Measurements from ENCODE around the gene NUP42.
"Not testable (repeated sequence)": the region's sequence is repeated elsewhere in the genome, so short reads cannot be mapped to it uniquely, and the experiment has no call there.

The NUP42 gene, protein sequence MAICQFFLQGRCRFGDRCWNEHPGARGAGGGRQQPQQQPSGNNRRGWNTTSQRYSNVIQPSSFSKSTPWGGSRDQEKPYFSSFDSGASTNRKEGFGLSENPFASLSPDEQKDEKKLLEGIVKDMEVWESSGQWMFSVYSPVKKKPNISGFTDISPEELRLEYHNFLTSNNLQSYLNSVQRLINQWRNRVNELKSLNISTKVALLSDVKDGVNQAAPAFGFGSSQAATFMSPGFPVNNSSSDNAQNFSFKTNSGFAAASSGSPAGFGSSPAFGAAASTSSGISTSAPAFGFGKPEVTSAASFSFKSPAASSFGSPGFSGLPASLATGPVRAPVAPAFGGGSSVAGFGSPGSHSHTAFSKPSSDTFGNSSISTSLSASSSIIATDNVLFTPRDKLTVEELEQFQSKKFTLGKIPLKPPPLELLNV

DNA sequence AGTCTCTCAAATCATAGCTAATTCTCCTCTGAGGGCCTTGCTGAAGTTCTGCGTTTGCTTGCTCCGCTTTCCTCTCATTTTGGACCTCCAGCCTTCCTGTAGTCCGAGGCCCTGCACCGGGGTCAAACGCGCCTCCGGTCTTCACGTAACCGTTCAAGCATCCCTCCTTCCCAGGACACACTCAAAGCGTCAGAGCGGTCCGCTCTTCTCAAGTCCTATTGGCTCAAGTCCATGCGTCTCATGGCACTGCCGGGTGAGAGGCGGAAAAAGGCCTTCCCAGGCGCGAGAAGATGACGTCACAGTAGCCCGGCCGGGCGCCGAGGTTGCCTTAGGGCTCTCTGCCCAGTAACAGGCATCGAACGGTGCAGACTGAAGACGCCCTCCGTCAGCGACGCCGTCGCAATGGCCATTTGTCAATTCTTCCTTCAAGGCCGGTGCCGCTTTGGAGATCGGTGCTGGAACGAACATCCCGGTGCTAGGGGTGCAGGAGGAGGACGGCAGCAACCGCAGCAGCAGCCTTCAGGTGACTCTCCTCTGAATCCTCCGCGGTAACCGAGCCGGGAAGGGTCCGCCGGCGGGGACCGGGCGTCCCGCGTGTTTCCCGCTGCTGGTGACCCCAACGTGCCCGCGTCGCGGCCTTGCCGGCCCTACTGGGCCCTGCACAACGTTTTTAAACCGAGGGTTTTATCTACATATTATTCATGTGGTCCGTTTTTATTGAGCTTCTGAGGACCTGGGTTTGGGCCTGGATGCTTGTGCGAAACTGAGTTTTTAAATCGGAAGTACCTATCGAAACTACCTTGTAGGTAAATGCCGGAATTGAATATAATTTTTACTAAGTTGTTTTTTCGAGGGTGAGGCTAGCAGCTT lies at the start of gene NUP42:
TSS of gene NUP42 (plus strand) at position 365 of the 870 bp plus-strand sequence. CDS start at position 403, 38 bp downstream.
- DNase-seq (ENCODE audit: low read depth), result peak; percentile 92

DNA sequence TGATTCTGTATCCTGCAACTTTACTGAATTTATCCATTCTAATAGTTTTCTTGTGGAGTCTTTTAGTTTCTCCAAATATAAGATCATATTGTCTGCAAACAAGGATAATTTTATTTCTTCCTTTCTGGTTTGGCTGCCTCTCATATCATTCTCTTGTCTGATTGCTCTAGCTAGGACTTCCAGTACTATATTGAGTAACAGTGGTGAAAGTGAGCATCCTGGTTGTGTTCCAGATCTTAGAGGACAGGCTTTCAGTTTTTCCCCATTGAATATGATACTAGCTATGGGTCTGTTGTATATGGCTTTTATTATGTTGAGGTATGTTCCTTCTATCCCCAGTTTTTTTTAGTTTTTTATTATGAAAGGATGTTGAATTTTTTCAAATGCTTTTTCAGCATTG lies 48.1 kb upstream of the NUP42 start:
- DNase-seq (ENCODE audit: low read depth), result no peak

DNA sequence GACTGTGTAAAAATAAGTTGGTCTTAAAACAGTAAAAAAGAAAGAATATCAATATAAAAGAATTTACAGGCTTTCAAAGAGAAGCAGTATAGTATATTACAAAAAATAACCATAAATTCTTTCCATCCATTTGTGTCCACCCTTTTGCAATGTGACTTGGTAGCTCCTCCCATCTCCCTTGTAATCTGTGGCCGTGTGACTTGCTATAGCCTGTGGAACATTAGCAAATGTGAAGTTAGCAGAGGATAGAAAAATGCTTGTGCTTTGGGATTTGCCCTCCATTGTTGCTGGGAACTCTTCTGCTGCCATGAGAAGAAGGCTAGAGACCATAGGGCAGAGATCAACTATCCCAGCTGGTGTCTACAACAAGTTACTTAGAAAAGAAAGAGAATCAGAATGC lies 46.1 kb upstream of the NUP42 start:
- no peak for DNase-seq (ENCODE audit: low read depth)

DNA sequence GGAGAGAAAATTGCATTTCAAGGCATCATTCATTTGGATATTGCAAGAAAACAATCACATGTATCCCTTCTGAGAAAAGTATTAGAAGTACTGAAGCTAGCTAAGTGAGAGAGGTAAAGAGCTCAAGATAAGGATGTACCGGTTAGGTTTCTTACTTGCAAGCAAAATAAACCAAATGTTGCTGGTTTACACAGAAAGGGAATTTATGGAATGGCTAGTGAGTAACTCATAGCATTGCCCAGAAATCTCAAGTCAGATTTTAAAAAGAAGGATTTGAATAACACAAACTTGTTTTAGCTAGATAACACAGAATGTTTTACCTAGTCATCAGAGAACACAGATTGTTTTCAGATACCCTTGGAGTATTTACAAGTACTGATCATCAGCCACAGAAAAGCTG lies 45.6 kb upstream of the NUP42 start:
- no peak for DNase-seq (ENCODE audit: low read depth)

DNA sequence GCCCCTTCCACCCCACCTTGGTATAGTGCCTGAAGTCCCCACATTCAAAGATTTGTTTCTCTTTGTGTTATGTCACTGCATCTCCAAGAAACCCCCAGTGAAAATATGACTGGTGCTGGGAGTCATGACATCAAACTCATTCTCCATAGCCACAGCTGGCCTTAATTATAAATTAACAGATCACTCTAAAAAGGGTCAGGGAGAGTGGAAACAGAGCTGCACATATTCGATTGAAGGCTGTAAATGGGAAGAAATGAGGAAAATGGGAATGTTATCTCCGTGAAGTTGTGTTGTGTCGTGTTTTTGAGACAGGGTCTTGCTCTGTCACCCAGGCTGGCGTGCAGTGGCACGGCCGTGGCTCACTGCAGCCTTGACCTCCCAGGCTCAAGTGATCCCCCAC lies 24.2 kb upstream of the NUP42 start:
- no peak for DNase-seq (ENCODE audit: low read depth)

DNA sequence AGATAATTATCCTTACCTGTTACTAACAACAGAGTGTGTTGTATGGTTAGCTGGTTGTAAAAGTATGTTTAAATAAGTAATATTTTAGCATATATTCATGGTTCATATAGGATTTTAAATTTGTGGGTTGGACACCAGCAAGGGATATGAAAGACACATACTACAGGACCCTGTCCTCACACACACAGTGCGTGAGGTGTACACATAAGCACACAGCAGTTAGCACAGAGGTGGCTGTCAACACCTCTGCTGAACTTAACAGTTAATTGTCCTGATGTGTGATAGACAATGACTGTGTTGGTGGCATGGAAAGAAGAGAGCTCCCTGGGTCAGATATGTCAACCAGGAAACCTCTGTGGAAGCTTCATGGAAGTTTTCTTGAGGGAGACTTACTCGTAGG lies 23.3 kb upstream of the NUP42 start:
- DNase-seq (ENCODE audit: low read depth), result no peak

DNA sequence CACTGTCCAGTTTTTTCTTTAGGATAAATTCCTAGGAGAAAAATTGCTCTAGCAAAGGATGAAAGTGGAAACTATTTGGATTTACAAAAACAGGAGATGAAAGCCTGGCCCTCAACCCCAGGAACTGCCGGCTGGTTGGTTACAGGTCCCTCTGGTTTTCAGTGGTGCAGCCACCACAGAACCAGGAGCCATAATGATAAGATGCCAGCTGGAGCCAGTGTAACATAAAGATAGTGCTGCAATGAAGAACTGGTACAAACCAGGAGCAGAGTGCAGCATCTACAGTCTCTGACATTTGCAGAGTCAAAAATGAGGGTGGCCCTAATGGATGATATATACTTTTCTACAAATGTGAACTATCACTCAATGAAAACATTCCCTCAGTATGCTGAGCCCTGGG lies 20.4 kb upstream of the NUP42 start:
- DNase-seq (ENCODE audit: low read depth), result no peak

DNA sequence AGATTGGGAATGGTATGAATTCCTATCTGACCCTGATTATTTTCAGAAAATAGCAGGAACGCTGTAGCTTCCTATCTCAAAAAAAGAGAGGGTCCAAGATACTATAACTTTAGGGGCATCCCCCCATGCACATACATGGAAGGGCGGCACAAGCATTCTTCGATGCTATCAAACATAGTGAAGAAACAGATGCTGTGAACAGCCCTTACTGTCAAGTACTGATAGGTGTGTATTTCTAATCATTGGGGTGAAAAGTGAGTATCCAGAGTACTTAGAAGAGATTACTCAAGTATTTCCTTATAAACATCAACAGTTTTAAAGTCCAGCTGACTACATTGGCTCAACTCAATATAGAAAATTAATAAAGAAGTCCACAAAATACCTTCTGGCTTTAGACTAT lies 17.0 kb upstream of the NUP42 start:
- DNase-seq (ENCODE audit: low read depth), result no peak

DNA sequence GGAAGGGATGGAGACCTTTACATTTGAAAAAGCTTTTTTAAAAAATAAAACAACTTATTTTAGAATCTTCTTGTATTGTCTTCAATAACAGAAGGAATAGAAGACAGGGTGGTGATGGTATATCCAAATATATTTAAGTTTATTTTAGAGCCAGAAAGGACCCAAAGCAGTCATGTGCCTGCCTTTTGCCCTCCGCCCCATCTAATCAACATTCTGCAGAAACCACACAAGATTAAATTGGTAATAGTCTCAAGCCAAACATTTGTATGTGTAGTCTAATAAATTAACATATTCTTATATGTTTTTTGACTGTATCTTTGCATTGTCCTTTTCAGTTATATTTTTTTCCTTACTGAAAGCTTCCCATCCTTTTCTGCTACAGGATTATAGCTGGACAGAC lies 16.5 kb upstream of the NUP42 start:
- no peak for DNase-seq (ENCODE audit: low read depth)

DNA sequence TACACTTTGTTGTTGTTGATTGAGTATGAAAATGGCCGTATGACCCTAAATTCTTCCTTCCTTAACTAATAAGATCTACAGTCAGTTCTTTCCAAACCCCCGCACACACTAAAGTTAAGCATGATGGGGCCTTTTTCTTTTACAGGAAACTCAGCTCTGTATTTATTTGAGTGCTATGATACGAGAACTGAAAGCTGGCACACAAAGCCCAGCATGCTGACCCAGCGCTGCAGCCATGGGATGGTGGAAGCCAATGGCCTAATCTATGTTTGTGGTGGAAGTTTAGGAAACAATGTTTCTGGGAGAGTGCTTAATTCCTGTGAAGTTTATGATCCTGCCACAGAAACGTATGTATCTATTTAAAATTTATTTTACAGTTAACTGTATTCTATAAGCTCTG lies 14.2 kb upstream of the NUP42 start:
- DNase-seq (ENCODE audit: low read depth), result no peak

DNA sequence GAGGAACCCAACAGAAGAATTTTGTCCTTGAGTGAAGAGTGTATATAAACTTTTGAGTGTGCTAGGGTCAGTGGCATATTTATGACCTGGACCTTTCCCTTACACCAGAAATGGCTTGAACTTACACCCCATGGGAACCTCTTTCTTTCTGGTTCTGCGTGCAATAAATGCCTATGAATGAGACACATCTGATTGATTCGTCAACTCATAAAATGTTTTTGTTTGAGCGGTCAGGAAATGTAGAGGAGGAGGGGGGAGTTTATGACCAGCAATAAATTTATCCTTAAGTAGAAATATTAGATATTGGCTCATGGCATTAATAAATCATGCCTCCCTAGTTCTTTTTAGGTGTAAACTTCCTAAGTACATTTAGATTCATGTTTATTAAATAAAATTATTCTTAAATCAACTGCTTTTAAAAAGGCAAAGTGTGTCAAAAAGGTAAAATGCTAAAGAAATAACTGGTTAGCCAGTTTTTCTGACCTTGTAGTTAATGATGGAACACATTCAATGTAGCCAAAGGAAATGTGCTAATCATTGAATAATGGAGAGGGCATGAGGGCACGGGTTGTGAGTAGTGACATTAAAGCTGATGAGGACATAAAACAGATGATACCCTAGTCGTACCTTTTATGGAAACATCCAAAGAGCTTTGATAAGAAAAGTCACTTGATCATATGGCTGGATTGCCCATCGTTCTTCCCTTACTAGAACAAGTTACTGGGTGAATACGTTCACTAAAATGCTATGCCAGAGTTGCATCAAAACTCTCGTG lies 13.6 kb upstream of the NUP42 start:
- DNase-seq (ENCODE audit: low read depth), result no peak

DNA sequence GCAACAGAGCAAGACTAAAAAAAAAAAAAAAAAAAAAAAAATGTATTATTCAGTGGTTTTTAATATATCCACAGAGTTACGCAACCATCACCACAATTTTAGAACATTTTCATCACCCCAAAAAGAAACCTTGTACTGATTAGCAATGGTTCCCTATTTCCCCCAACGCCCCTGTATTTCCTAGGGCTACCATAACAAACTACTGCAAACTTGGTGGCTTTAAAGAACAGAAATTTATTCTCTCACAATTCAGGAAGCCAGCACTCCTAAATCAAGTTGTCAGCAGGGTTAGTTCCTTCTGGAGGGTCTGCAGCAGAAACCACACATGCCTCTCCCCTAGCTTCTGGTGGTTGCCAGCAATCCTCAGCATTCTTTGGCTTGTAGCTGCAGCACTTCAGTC lies 5.9 kb upstream of the NUP42 start:
- no peak for DNase-seq (ENCODE audit: low read depth)

DNA sequence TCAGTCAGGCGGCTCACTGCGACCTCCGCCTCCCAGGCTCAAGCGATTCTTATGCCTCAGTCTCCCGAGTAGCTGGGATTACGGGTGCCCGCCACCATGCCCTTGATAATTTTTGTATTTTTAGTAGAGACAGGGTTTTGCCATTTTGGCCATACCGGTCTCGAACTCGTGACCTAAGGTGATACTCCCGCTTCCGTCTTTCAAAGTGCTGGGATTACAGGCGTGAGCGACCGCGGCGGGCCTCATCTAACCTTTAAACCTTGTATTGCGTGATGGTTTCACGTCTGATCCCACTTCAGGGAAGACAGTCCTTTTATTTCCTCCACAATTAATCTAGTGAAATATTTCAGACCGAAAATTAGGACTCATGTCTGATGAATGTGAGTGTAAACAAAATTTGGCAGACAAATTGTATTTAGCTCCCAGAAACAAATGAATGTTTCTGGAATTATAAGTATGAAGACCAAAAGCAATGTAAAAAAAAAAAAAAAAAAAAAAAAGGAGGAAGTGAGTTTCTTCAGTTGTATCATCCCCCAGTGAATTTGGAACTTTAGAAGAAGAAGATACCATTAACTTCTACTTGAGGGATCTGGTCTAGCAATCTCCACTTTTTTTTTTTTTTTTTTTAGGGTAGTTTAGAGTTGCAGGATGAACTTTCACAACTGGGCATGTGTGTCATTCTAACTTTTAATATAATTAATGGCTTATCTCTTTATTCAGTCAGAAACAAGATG lies 1.6 kb downstream of the NUP42 start:
- DNase-seq (ENCODE audit: low read depth), result no peak

DNA sequence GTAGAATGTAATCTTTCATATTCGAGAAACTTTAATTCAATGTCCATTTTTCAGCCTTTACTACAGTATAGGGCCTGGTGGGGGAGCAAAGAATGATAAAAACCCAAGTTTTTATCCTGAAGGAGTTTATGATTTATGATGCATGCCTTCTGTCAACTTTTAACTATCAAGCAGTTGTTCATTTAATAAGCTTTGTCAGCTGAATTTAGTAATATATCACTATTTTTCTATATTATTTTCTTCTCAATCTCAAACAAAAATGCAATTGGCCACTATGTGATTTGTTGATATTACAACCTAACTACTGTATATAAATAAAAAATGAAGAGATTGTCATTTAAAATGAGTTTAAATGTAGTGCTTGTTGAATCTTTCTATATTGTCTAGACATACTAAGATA lies 2.4 kb downstream of the NUP42 start:
- no peak for DNase-seq (ENCODE audit: low read depth)

DNA sequence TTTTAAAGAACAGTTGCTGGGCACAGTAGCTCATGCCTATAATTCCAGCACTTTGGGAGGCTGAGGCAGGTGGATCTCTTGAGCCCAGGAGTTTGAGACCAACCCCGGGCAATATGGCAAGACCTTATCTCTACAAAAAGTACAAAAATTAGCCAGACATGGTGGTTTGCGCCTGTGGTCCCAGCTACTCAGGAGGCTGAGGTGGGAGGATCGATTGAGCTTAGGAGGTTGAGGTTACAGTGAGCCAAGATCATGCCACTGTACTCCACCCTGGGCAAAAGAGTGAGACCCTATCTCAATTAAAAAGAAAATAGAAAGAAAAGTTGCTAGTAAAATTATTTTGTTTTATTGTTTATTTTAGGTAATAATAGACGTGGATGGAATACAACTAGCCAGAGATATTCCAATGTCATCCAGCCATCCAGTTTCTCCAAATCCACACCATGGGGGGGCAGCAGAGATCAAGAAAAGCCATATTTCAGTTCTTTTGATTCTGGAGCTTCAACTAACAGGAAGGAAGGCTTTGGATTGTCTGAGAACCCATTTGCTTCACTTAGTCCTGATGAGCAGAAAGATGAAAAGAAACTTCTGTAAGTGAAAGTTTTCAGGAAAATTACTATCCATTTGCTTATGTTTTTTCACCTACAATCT lies 3.0 kb downstream of the NUP42 start:
- no peak for DNase-seq (ENCODE audit: low read depth)

DNA sequence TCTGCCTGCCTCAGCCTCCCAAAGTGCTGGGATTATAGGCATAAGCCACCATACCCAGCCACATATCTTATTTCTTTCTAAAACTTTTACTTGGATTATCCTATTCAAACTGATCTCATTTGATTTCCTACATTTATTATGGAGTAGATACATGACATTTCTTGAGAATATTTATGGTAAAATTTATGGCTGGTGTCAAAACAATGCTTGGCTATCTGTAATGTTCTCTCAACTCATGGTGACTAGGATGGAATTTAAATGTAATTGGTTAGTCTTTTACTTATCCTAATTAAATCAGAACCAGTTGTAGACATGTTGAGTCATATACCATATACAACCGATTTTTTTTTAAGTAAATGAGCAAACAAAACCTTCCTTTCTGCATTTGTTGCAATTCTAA lies 4.1 kb downstream of the NUP42 start:
- no peak for DNase-seq (ENCODE audit: low read depth)

DNA sequence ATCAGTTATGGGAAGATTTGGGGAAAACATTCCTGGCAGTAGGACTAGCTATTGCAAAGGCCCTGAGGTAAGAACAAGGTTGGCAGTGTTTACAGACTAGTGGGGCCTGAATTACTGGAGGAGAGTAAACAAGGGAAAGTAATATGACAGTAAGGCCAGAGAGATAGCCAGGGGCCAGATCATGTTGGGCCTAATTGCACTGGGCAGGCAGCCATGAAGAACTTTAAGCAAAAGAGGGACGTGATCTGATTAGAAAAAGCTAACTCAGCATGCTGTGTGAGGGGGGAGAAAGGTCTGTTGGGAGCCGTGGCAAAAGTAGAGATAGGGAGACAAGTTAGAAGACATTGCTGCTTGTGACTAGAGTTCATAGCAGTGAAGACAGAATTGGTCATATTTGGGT lies 9.2 kb downstream of the NUP42 start:
- DNase-seq (ENCODE audit: low read depth), result no peak

DNA sequence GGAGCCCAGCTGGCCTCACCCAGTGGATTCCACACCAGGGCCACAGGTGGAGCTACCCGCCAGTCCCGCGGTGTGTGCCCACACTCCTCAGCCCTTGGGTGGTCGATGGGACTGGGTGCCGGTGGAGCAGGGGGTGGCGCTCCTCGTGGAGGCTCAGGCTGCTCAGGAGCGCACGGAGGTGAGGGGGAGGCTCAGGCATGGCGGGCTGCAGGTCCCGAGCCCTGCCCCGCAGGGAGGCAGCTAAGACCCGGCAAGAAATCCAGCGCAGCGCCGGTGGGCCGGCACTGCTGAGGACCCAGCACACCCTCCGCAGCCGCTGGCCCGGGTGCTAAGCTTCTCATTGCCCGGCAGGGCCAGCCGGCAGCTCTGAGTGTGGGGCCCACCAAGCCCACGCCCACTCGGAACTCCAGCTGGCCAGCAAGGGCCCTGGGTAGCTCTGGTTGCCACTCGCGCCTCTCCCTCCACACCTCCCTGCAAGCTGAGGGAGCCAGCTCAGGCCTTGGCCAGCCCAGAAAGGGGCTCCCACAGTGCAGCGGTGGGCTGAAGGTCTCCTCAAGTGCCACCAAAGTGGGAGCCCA lies 11.9 kb downstream of the NUP42 start:
- not testable (repeated sequence) for DNase-seq (ENCODE audit: low read depth)

DNA sequence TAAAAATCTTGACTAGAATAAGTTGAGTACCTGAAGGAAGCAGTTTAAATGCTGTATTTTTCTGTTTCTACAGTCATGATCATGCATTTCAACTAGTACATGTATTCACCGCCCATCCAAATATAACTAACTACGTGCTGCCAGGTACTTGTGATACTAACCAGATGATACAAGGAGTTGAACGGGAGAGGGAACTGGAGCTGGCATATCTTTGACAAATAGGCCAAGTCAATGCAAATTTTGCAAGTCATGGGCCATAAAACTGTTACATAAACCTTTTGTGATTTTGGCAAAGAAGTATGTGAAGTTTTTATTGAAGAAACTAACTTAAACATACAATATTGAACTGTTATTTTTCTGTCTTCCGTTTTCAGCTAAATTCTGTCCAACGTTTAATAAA lies 14.5 kb downstream of the NUP42 start:
- no peak for DNase-seq (ENCODE audit: low read depth)

DNA sequence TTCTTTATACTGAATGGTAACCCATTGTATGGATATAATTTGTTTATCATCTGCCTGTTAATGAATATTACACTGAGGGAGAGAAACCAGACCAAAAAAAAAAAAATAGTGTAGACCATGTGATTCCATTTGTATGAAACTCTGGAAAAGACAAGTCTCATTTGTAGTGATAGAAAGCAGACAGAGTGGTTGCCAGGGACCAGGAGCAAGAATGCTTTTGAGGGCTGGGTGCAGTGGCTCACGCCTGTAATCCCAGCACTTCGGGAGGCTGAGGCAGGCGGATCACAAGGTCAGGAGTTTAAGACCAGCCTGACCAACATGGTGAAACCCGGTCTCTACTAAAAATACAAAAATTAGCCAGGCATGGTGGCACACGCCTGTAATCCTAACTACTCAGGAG lies 15.9 kb downstream of the NUP42 start:
- not testable (repeated sequence) for DNase-seq (ENCODE audit: low read depth)

DNA sequence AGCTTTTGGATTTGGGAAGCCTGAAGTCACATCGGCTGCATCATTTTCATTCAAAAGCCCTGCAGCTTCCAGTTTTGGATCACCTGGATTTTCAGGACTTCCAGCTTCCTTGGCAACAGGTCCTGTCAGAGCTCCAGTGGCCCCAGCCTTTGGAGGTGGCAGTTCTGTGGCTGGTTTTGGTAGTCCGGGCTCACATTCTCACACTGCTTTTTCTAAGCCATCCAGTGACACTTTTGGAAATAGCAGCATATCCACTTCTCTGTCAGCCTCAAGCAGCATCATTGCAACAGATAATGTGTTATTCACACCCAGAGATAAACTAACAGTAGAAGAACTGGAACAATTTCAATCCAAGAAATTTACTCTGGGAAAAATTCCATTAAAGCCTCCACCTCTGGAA lies 18.5 kb downstream of the NUP42 start:
- no peak for DNase-seq (ENCODE audit: low read depth)
